ENCODE measurements around the gene TRPM3.

The TRPM3 gene

GRCh38 chr9:70642341-70642740 lies 479.1 kb downstream of the TRPM3 start:
- no peak for ATAC-seq (ENCODE audit: low read depth)
- H3K4me1 ChIP-seq (ENCODE audit: insufficient read depth, poor library complexity, severe bottlenecking), result no peaks in the 10 kb centered on the region
- H3K9me3 ChIP-seq (ENCODE audit: severe bottlenecking), result no peaks in the 10 kb centered on the region
- no peak for TF ChIP-seq CTCF (IDR thresholded peaks at IDR 0.05; ENCODE audit: poor library complexity, severe bottlenecking)
- no peak overlapping the region for H3K27ac ChIP-seq (ENCODE audit: poor library complexity, severe bottlenecking)
- no peak overlapping the region for H3K4me3 ChIP-seq (ENCODE audit: severe bottlenecking)
- no peaks in the 10 kb centered on the region for H3K36me3 ChIP-seq (ENCODE audit: low read depth)
- no peaks in the 10 kb centered on the region for H3K27me3 ChIP-seq (ENCODE audit: insufficient read depth, poor library complexity, severe bottlenecking)
- no peak for DNase-seq (ENCODE audit: low spot score)

- no peak for DNase-seq (ENCODE audit: low spot score)
- H3K4me3 ChIP-seq (ENCODE audit: severe bottlenecking), result no peak overlapping the region
- no peak overlapping the region for H3K27ac ChIP-seq (ENCODE audit: poor library complexity, severe bottlenecking)
These were observed 479.8 kb downstream of the TRPM3 start for GRCh38 chr9:70641631-70642030.

GRCh38 chr9:70641031-70641430 lies 480.4 kb downstream of the TRPM3 start:
- H3K36me3 ChIP-seq (ENCODE audit: low read depth), result no peaks in the 10 kb centered on the region
- no peak for DNase-seq (ENCODE audit: low spot score)
- no peak overlapping the region for H3K4me3 ChIP-seq (ENCODE audit: severe bottlenecking)
- no peak for TF ChIP-seq CTCF (IDR thresholded peaks at IDR 0.05; ENCODE audit: poor library complexity, severe bottlenecking)
- ATAC-seq (ENCODE audit: low read depth), result no peak
- no peaks in the 10 kb centered on the region for H3K27me3 ChIP-seq (ENCODE audit: insufficient read depth, poor library complexity, severe bottlenecking)
- no peaks in the 10 kb centered on the region for H3K9me3 ChIP-seq (ENCODE audit: severe bottlenecking)
- no peak overlapping the region for H3K27ac ChIP-seq (ENCODE audit: poor library complexity, severe bottlenecking)
- H3K4me1 ChIP-seq (ENCODE audit: insufficient read depth, poor library complexity, severe bottlenecking), result no peaks in the 10 kb centered on the region

More at GRCh38 chr9:70641631-70642030, 479.8 kb downstream of the TRPM3 start:
- Histone ChIP-seq H3K36me3 (ENCODE audit: low read depth) (no peaks in the 10 kb centered on the region), H3K4me1 (ENCODE audit: insufficient read depth, poor library complexity, severe bottlenecking) (no peaks in the 10 kb centered on the region), H3K27me3 (ENCODE audit: insufficient read depth, poor library complexity, severe bottlenecking) (no peaks in the 10 kb centered on the region), H3K9me3 (ENCODE audit: severe bottlenecking) (no peaks in the 10 kb centered on the region)
- TF ChIP-seq CTCF (IDR thresholded peaks at IDR 0.05; ENCODE audit: poor library complexity, severe bottlenecking), result no peak
- no peak for ATAC-seq (ENCODE audit: low read depth)

GRCh38 chr9:70639853-70640814 lies 481.3 kb downstream of the TRPM3 start:
- Histone ChIP-seq H3K4me3 (ENCODE audit: severe bottlenecking) (no peak overlapping the region), H3K27me3 (ENCODE audit: insufficient read depth, poor library complexity, severe bottlenecking) (no peaks in the 10 kb centered on the region), H3K4me1 (ENCODE audit: insufficient read depth, poor library complexity, severe bottlenecking) (no peaks in the 10 kb centered on the region), H3K9me3 (ENCODE audit: severe bottlenecking) (no peaks in the 10 kb centered on the region), H3K36me3 (ENCODE audit: low read depth) (no peaks in the 10 kb centered on the region), H3K27ac (ENCODE audit: poor library complexity, severe bottlenecking) (no peak overlapping the region)
- DNase-seq (ENCODE audit: low spot score) (no peak), ATAC-seq (ENCODE audit: low read depth) (peak; percentile 68; the same call in 2 of the 3 replicates)
- peak; percentile 81 for TF ChIP-seq CTCF (IDR thresholded peaks at IDR 0.05; ENCODE audit: poor library complexity, severe bottlenecking)

GRCh38 chr9:70635790-70636189 lies 485.6 kb downstream of the TRPM3 start:
- H3K27me3 ChIP-seq (ENCODE audit: insufficient read depth, poor library complexity, severe bottlenecking), result no peaks in the 10 kb centered on the region
- no peaks in the 10 kb centered on the region for H3K4me1 ChIP-seq (ENCODE audit: insufficient read depth, poor library complexity, severe bottlenecking)
- no peaks in the 10 kb centered on the region for H3K9me3 ChIP-seq (ENCODE audit: severe bottlenecking)
- TF ChIP-seq CTCF (IDR thresholded peaks at IDR 0.05; ENCODE audit: poor library complexity, severe bottlenecking), result no peak
- no peak for DNase-seq (ENCODE audit: low spot score)
- no peak overlapping the region for H3K27ac ChIP-seq (ENCODE audit: poor library complexity, severe bottlenecking)
- H3K36me3 ChIP-seq (ENCODE audit: low read depth), result no peaks in the 10 kb centered on the region
- ATAC-seq (ENCODE audit: low read depth), result no peak
- no peak overlapping the region for H3K4me3 ChIP-seq (ENCODE audit: severe bottlenecking)

All from RWPE2 (cell line).